GM18502 (cell line): ENCODE measurements around the gene FAM24B.
"Not testable (repeated sequence)": the region's sequence is repeated elsewhere in the genome, so short reads cannot be mapped to it uniquely, and the experiment has no call there.

Experiments
- ATAC-seq: cut with Tn5 transposase; IDR thresholded peaks from one replicate; pipeline ENCODE4 v1.9.1; 2021; ENCODE audit warnings: mild to moderate bottlenecking; ENCODE audit not compliant: unreplicated experiment, poor library complexity

The FAM24B gene

GRCh38 chr10:122861711-122862161 is 17.6 kb downstream of the FAM24B start:
- ATAC-seq: no peak

- no peak for ATAC-seq
Observed at GRCh38 chr10:122859527-122859926, 19.9 kb downstream of the FAM24B start.

GRCh38 chr10:122858042-122858441 is 21.3 kb downstream of the FAM24B start:
- not testable (repeated sequence) for ATAC-seq

- ATAC-seq: no peak
Observed at GRCh38 chr10:122856902-122857301, 22.5 kb downstream of the FAM24B start.

- ATAC-seq: no peak
Observed at GRCh38 chr10:122855745-122856144, 23.6 kb downstream of the FAM24B start.

- no peak for ATAC-seq
Observed at GRCh38 chr10:122854648-122855047, 24.7 kb downstream of the FAM24B start.

- no peak for ATAC-seq
Observed at GRCh38 chr10:122853665-122854313, 25.6 kb downstream of the FAM24B start.

- no peak for ATAC-seq
Observed at GRCh38 chr10:122852261-122852660, 27.1 kb downstream of the FAM24B start.

GRCh38 chr10:122850705-122851640 is 28.4 kb downstream of the FAM24B start:
- no peak for ATAC-seq

- ATAC-seq: no peak
Observed at GRCh38 chr10:122849900-122850605, 29.3 kb downstream of the FAM24B start.

- ATAC-seq: no peak
Observed at GRCh38 chr10:122849090-122849489, 30.3 kb downstream of the FAM24B start.

GRCh38 chr10:122847782-122848604 is 31.4 kb downstream of the FAM24B start:
- peak; percentile 58 for ATAC-seq

- no peak for ATAC-seq
Observed at GRCh38 chr10:122845783-122846332, 33.5 kb downstream of the FAM24B start, which contains the start of gene CUZD1. Gene CUZD1 (minus strand): TSS chr10:122845857. CDS start chr10:122845843, 14 bp downstream.

- no peak for ATAC-seq
Observed at GRCh38 chr10:122844146-122844545, 35.2 kb downstream of the FAM24B start.

GRCh38 chr10:122841569-122841968 is 37.8 kb downstream of the FAM24B start:
- no peak for ATAC-seq

GRCh38 chr10:122839505-122839904 is 39.9 kb downstream of the FAM24B start:
- no peak for ATAC-seq

GRCh38 chr10:122838880-122839279 is 40.5 kb downstream of the FAM24B start:
- no peak for ATAC-seq

- ATAC-seq: no peak
Observed at GRCh38 chr10:122835908-122836307, 43.5 kb downstream of the FAM24B start.

- no peak for ATAC-seq
Observed at GRCh38 chr10:122830965-122831353, 48.4 kb downstream of the FAM24B start.
